SJSA1 (cell line): ENCODE results near the gene PLIN5. TPM values are rescaled to one million over a fixed set of nuclear protein-coding genes. Genes with fewer than 3 reads are reported as not detected.

Source experiments
- DNase-seq, 2 experiments: peaks; one replicate each; pipeline ENCODE4 v3.0.0-alpha.2; 2015 to 2020; ENCODE audit warnings: low spot score in 2 of 2, low read depth in 1 of 2
- H3K27ac ChIP-seq: fragments of 250-450 bp; sonication (Bioruptor Pico); 2 replicates; pipeline ENCODE4 v1.5.1; 2020; ENCODE audit warnings: mild to moderate bottlenecking, moderate library complexity
- H3K27me3 ChIP-seq: fragments of 250-450 bp; sonication (Bioruptor Pico); replicated peaks from 2 replicates; pipeline ENCODE4 v1.5.1; 2020; ENCODE audit warnings: mild to moderate bottlenecking, moderate library complexity
- H3K36me3 ChIP-seq: fragments of 250-450 bp; sonication (Bioruptor Pico); 2 replicates; pipeline ENCODE4 v1.5.1; 2020; ENCODE audit warnings: mild to moderate bottlenecking
- H3K4me1 ChIP-seq: fragments of 250-450 bp; sonication (Bioruptor Pico); replicated peaks from 2 replicates; pipeline ENCODE4 v1.6.1; 2021; ENCODE audit warnings: mild to moderate bottlenecking
- H3K4me3 ChIP-seq: fragments of 250-450 bp; sonication (Bioruptor Pico); 2 replicates; pipeline ENCODE4 v1.5.1; 2020; ENCODE audit warnings: mild to moderate bottlenecking
- H3K9me3 ChIP-seq: fragments of 250-450 bp; sonication (Bioruptor Pico); replicated peaks from 2 replicates; pipeline ENCODE4 v1.5.1; 2020; ENCODE audit warnings: mild to moderate bottlenecking
- total RNA-seq: library from RNA; depleted of rRNA; stranded (reverse); fragments of >200 nt; shearing (Covaris generic); gene quantifications from 2 replicates; pipeline ENCODE4 v1.2.3, GENCODE V29; 2014

PLIN5 gene
- total RNA-seq, 1 experiment from 2014 or later: not detected

DNA sequence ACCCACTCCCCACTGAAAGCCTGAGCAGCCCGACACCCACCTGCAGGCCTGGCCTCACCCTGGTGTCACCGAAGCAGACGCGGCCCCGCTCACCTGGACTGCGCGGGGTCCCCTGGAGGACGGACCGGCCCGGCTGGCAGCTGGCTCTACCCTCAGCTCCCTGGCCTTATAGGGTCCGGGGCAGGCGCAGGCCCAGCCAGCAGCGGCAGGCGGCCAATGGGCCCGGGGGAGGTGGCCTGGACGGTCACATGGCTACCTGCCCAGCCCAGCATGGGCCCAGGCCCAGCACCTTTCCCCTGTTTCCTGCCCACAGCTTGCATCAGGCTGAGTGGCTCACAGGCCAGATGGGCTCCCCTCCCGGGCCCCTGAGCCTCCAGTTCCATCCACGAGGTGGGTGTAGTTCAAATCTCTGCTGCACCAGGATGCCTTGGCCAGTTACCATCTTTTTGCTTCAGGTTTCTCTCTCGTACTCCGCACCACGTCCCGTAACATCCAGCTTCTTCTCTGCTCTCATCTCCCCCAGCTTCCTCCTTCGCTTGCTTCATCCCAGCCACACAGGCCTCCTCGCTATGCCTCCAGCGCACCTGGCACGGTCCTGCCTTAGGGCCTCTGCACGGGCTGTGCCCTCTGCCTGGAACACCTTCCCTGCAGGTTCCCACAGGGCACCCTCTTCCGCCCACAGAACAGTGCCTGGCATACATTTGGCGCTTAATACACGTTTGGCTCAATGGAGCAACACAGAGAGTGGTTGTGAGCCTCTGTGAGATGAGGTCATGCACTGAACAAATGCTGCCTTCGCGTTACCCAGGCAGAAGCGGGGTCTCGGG is 16.5 kb downstream of the PLIN5 start, which contains the start of gene PLIN4:
Gene PLIN4, minus strand, starts transcription at position 142 of the 827 bp plus-strand sequence. CDS start 214 bp downstream, outside the sequence.
- H3K36me3 ChIP-seq: no peaks in the 10 kb centered on the region
- no peaks in the 10 kb centered on the region for H3K9me3 ChIP-seq
- H3K4me3 ChIP-seq: no peak within 1 kb of the TSS
- no peak for DNase-seq
- H3K4me1 ChIP-seq: peaks cover 3% of the 10 kb centered on the region; the same call in 1 of the 2 replicates
- H3K27ac ChIP-seq: no peak within 1 kb of the TSS
- peaks cover 29% of the 10 kb centered on the region for H3K27me3 ChIP-seq

DNA sequence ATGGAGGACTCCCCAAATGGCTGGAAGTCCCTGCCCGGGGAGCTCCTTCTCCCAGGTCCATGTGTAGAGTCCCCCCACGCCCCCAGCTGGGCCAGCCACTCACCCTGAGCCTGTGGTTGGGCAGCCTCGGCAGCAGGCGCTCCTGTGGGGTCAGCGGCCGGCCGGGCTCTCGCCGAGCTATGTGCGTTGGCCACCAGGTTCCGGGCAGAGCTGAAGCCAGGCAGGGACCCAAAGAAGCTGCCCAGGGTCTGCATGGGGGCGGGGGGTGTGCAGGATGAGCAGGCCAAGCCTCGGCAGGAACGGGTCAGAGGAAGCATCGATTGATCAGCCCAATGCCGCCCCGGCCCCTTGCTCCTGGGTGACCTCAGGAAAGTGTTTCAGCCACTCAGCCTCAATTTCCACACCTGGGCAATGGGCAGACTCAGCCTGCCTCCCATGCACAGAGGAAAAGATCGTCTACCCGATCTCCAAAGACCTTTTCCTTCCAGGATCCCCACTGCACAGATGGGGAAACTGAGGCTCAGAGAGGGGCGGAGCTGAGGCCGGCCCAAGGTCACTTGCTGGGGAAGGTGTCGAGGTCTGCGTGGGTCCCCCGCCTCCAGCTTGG is 17.5 kb downstream of the PLIN5 start:
- no peak overlapping the region for H3K4me3 ChIP-seq

DNA sequence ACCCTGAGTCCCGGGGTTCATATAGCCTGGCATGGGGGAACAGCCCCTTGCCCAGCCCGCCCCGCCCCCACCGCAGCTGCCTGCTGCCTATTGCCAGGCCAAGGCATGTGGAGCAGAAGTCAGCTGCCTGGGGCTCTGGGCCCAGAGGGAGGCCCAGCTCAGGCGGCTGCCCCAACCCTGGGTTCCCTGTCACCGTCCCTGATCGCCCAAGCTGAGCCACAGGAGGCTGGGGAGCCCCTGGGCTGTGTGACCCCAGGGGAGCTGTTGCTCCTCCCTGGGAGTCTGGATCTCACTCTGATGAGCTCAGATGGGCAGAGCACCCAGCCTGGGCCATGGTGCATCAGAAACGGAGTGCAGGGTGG is 18.1 kb downstream of the PLIN5 start:
- H3K27ac ChIP-seq: no peak overlapping the region
- H3K9me3 ChIP-seq: no peaks in the 10 kb centered on the region
- H3K4me3 ChIP-seq: no peak overlapping the region
- 0 out of 2 replicates have a peak, but pooled peaks cover 3% of the 10 kb centered on the region for H3K4me1 ChIP-seq
- H3K27me3 ChIP-seq: peaks cover 29% of the 10 kb centered on the region
- DNase-seq: no peak
- no peaks in the 10 kb centered on the region for H3K36me3 ChIP-seq

More for the DNA sequence above, 17.5 kb downstream of the PLIN5 start:
- Histone ChIP-seq H3K4me1 (0 out of 2 replicates have a peak, but pooled peaks cover 3% of the 10 kb centered on the region), H3K36me3 (no peaks in the 10 kb centered on the region), H3K27ac (no peak overlapping the region), H3K27me3 (peaks cover 29% of the 10 kb centered on the region), H3K9me3 (no peaks in the 10 kb centered on the region)
- DNase-seq: no peak

DNA sequence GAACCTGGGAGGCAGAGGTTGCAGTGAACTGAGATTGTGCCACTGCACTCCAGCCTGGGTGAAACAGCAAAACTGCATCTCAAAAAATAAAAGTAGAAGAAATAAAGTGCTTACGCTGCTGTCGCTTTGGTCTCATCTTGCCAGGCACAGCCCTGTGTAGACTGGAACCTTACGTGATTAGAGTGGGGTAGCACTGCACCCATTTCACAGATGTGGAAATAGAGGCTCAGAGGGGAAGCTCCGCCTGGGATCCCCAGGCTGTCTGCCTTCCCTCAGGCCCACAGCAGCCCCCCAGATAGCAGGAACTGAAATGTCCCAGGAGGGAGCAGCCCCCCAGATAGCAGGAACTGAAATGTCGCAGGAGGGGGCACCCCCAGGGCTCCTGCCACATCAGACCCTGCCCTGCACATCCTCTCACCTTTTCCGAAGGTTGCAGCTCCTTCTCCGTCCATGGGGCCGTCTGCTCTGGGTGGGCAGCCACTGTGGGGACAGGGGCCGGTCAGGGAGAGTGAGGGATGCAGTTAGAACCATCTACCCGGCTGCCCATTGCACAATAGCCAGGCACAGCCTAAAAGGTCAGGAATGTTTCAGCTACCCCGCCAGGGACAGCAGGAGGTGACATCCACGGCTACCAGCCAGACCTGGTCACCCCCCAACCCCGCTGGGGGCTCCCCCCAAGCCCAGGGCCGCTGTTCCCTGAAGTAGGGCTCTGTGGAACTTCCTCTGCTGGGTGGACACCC is 18.7 kb downstream of the PLIN5 start:
- no peaks in the 10 kb centered on the region for H3K9me3 ChIP-seq
- no peak for DNase-seq
- peaks cover 29% of the 10 kb centered on the region for H3K27me3 ChIP-seq
- no peaks in the 10 kb centered on the region for H3K36me3 ChIP-seq
- H3K4me3 ChIP-seq: no peak overlapping the region
- H3K4me1 ChIP-seq: 0 out of 2 replicates have a peak, but pooled peaks cover 1% of the 10 kb centered on the region
- no peak overlapping the region for H3K27ac ChIP-seq

DNA sequence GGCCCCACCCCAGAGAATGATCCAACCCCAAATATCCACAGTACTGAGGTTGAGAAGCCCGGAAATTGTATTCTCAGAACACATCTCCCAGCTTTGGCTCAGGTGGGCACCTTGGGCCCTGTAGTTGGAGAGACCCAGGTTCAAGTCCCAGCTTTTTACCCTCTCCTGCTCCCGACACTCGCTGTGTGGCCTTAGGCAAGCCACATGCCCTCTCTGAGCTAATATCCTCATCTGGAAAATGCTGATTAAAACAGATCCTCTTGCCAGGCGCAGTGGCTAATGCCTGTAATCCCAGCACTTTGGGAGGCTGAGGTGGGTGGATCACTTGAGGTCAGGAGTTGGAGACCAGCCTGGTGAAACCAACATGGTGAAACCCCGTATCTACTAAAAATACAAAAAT is 19.3 kb downstream of the PLIN5 start:
- no peaks in the 10 kb centered on the region for H3K36me3 ChIP-seq
- H3K4me1 ChIP-seq: no peaks in the 10 kb centered on the region
- peaks cover 26% of the 10 kb centered on the region for H3K27me3 ChIP-seq
- H3K4me3 ChIP-seq: no peak overlapping the region
- H3K9me3 ChIP-seq: no peaks in the 10 kb centered on the region
- DNase-seq: no peak
- no peak overlapping the region for H3K27ac ChIP-seq

DNA sequence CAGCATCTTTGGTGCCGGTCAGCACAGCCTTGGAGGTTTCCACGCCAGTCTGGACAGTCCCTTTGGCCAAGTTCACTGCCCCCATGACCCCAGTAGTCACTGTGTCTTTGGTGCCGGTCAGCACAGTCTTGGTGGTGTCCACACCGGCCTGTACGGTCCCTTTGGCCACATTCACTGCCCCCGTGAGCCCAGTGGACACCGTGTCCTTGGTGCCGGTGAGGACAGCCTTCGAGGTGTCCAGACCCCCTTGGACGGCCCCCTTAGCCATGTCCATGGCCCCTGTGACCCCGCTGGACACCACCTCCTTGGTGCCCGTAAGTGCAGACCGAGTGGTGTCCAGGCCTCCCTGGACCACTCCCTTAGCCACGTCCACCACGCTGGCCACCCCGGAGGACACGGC is 21.8 kb downstream of the PLIN5 start:
- H3K27ac ChIP-seq: no peak overlapping the region
- no peaks in the 10 kb centered on the region for H3K4me1 ChIP-seq
- H3K4me3 ChIP-seq: no peak overlapping the region
- H3K36me3 ChIP-seq: no peaks in the 10 kb centered on the region
- no peaks in the 10 kb centered on the region for H3K9me3 ChIP-seq
- peaks cover 26% of the 10 kb centered on the region for H3K27me3 ChIP-seq
- DNase-seq: no peak

- peaks cover 18% of the 10 kb centered on the region for H3K27me3 ChIP-seq
- no peak overlapping the region for H3K27ac ChIP-seq
- no peaks in the 10 kb centered on the region for H3K9me3 ChIP-seq
- peaks cover 3% of the 10 kb centered on the region for H3K36me3 ChIP-seq
- peaks cover 2% of the 10 kb centered on the region for H3K4me1 ChIP-seq
- DNase-seq: no peak
- no peak overlapping the region for H3K4me3 ChIP-seq
Measured at GRCh38 chr19:4512070-4512469, 23.0 kb downstream of the PLIN5 start.

GRCh38 chr19:4511300-4512054 is 23.5 kb downstream of the PLIN5 start:
- Histone ChIP-seq H3K9me3 (no peaks in the 10 kb centered on the region), H3K27me3 (peaks cover 12% of the 10 kb centered on the region), H3K36me3 (peaks cover 9% of the 10 kb centered on the region), H3K27ac (no peak overlapping the region), H3K4me3 (no peak overlapping the region), H3K4me1 (peaks cover 8% of the 10 kb centered on the region)
- no peak for DNase-seq

DNA sequence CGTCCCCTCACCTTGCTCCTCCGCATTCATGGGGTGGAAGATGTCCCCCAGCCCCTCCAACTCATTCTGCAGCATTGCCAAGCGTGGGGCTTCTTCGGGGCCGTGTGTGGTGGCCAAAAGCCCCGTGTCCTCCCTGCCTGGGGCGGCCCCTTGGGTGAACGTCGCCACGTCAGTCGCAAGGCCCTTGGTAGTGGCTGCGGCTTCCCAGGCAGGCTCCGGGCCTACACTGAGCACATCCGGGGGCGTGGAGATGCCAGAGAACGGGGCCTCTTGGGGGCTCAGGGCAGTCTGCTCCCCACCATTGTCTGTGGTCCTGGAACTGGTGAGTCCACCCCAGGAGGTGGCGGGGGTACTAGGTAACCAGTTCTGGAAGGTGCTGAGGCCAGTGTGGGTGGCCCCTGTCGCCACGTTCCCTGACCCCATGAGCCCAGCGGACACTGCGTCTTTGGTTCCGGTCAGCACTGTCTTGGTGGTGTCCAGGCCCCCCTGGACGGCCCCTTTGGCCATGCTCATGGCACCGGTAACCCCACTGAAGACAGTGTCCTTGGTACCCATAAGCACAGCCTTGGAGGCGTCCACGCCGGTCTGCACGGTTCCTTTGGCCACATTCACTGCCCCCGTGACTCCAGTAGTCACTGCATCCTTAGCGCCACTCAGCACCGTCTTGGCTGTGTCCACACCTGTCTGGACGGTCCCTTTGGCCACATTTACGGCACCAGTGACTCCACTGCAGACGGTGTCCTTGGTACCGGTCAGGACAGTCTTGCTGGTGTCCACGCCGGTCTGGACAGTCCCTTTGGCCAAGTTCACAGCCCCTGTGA is 24.4 kb downstream of the PLIN5 start:
- no peaks in the 10 kb centered on the region for H3K9me3 ChIP-seq
- no peak overlapping the region for H3K27ac ChIP-seq
- DNase-seq: no peak

DNA sequence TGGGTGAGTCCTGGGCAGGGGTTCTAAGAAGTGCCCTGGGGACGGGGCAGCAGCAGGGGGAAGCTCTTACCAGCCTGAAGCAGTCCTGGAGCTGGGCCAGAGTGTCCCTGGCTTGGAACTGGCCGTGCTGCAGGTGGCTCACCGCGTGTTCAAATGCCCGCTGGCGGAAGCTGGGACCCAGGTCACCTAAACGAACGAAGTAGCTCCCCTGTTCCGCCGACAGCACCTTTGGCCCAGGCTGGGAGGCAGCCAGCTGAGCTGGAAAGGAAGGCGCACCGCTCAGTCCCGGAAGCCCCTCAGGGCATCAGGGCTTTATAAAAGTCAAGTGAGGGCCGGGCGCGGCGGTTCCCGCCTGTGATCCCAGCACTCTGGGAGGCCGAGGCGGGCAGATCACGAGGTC is 26.3 kb downstream of the PLIN5 start:
- H3K36me3 ChIP-seq: peaks cover 28% of the 10 kb centered on the region
- H3K9me3 ChIP-seq: no peaks in the 10 kb centered on the region
- no peak for DNase-seq
- H3K4me3 ChIP-seq: no peak overlapping the region
- peaks cover 15% of the 10 kb centered on the region for H3K4me1 ChIP-seq
- H3K27ac ChIP-seq: no peak overlapping the region
- no peaks in the 10 kb centered on the region for H3K27me3 ChIP-seq

More for the DNA sequence above, 24.4 kb downstream of the PLIN5 start:
- no peak overlapping the region for H3K4me3 ChIP-seq
- peaks cover 5% of the 10 kb centered on the region for H3K27me3 ChIP-seq
- H3K4me1 ChIP-seq: peaks cover 15% of the 10 kb centered on the region
- H3K36me3 ChIP-seq: peaks cover 16% of the 10 kb centered on the region

DNA sequence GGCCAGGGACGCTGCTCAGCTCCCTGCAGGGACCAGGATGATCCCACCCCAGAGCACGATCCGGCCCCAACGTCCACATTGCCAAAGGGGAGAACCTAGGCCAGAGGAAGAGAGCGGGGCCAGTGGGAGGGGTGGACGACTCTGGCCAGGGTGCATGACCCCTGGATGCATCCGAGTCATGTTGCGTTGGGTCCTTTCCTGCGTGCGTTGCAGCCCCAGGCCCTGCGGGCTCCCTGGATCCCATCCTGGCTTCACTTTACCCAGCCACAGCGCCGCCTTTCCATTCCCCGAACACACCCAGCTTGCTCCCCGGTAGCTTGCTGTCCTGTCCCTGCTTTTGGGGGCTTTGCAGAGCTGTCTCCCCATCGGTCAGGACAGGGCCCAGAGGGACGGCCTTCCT is 27.2 kb downstream of the PLIN5 start:
- Histone ChIP-seq H3K4me3 (no peak overlapping the region), H3K27ac (no peak overlapping the region), H3K4me1 (peaks cover 15% of the 10 kb centered on the region), H3K27me3 (no peaks in the 10 kb centered on the region), H3K9me3 (no peaks in the 10 kb centered on the region), H3K36me3 (peaks cover 32% of the 10 kb centered on the region)
- DNase-seq: no peak

DNA sequence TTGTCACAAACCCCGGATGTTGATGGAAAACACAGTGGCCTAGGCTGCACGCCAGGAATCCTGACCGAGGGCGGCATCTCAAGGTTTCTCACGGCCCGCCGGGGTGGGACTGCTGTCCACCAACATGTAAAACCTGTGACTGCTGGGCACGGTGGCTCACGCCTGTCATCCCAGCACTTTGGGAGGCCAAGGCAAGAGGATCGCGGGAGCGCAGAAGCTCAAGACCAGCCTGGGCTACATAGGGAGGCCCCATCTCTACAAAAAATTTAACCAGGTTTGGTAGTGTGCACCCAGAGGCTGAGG is 27.9 kb downstream of the PLIN5 start:
- Histone ChIP-seq H3K36me3 (peaks cover 38% of the 10 kb centered on the region), H3K4me1 (peaks cover 15% of the 10 kb centered on the region), H3K27me3 (no peaks in the 10 kb centered on the region), H3K27ac (no peak overlapping the region), H3K9me3 (no peaks in the 10 kb centered on the region), H3K4me3 (no peak overlapping the region)
- DNase-seq: no peak
